Activated B cell treated with CpG ODN at 0.5 μM for 24 hours (primary cell): Measurements from ENCODE around the gene RAB3IL1. TPM values are rescaled to one million over a fixed set of nuclear protein-coding genes. Genes with fewer than 3 reads are reported as not detected.

ENCODE experiments used
- ATAC-seq: fragments of 200-7000 bp; cut with Tn5 transposase; one replicate; pipeline ENCODE4 v1.10.0; 2021; ENCODE audit warnings: low read depth, mild to moderate bottlenecking, moderate library complexity
- CTCF ChIA-PET: fragments of 350-600 bp; sonication (Branson Sonifier 250); formaldehyde crosslinking; loops from one replicate; lab custom pipeline; 2021; ENCODE audit warnings: antibody characterized with exemption; lab: Charles Lee
- POLR2A ChIA-PET: fragments of 350-600 bp; sonication (Branson Sonifier 250); formaldehyde crosslinking; loops from one replicate; lab custom pipeline; 2021; ENCODE audit warnings: antibody characterized with exemption; lab: Charles Lee
- DNase-seq: peaks from one replicate; pipeline ENCODE4 v3.0.0; 2022
- H3K27ac Mint-ChIP-seq: one replicate; pipeline ENCODE4 v1.8.0; 2020; ENCODE audit warnings: mixed read lengths
- H3K27me3 Mint-ChIP-seq: one replicate; pipeline ENCODE4 v1.8.0; 2021; ENCODE audit warnings: mixed read lengths
- H3K36me3 Mint-ChIP-seq: one replicate; pipeline ENCODE4 v1.8.0; 2021; ENCODE audit warnings: low read depth, mixed read lengths
- H3K4me1 Mint-ChIP-seq: one replicate; pipeline ENCODE4 v1.8.0; 2021; ENCODE audit warnings: mixed read lengths
- H3K4me3 Mint-ChIP-seq: one replicate; pipeline ENCODE4 v1.8.0; 2020; ENCODE audit warnings: mild to moderate bottlenecking, mixed read lengths
- H3K9me3 Mint-ChIP-seq: one replicate; pipeline ENCODE4 v1.8.0; 2020; ENCODE audit warnings: mixed read lengths
- CTCF ChIP-seq: fragments of 200-600 bp; IDR thresholded peaks from one replicate; pipeline ENCODE4 v1.8.0; 2022; ENCODE audit warnings: antibody characterized with exemption, mild to moderate bottlenecking
- intact Hi-C: fragments of 100-400 bp; cut with micrococcal nuclease; formaldehyde crosslinking; loops from one replicate; pipeline ENCODE4 v1.15.1; 2024
- total RNA-seq: library from RNA; stranded (reverse); gene quantifications from 2 replicates; pipeline ENCODE4 v1.2.3, GENCODE V29; 2022

Gene RAB3IL1
- total RNA-seq, 1 donor from 2014 or later, result not detected

GRCh38 chr11:61905067-61905696 lies 12.2 kb downstream of the RAB3IL1 start:
- ATAC-seq (no peak), DNase-seq (no peak)
- Mint-ChIP-seq H3K4me1 (no peaks in the 10 kb centered on the region), H3K36me3 (no peaks in the 10 kb centered on the region), H3K27me3 (no peaks in the 10 kb centered on the region), H3K9me3 (no peaks in the 10 kb centered on the region), H3K4me3 (no peak overlapping the region), H3K27ac (no peak overlapping the region)
- CTCF ChIA-PET, result interaction anchor here (16.5 kb wide), 1 partner anchor 175 kb away, joined by 298 read pairs; no protein-coding TSS in a partner anchor
- intact Hi-C loops, result no loop called here
- POLR2A ChIA-PET, result no interaction called here
- no peak for TF ChIP-seq CTCF

GRCh38 chr11:61904539-61905048 lies 12.8 kb downstream of the RAB3IL1 start:
- no peak for TF ChIP-seq CTCF
- ChIA-PET POLR2A (no interaction called here), CTCF (interaction anchor here (16.5 kb wide), 1 partner anchor 176 kb away, joined by 298 read pairs; no protein-coding TSS in a partner anchor)
- Mint-ChIP-seq H3K4me3 (no peak overlapping the region), H3K36me3 (no peaks in the 10 kb centered on the region), H3K4me1 (no peaks in the 10 kb centered on the region), H3K9me3 (no peaks in the 10 kb centered on the region), H3K27me3 (no peaks in the 10 kb centered on the region), H3K27ac (no peak overlapping the region)
- intact Hi-C loops, result no loop called here
- ATAC-seq (no peak), DNase-seq (no peak)

- intact Hi-C loops, result no loop called here
- POLR2A ChIA-PET, result no interaction called here
- H3K27me3 Mint-ChIP-seq, result no peaks in the 10 kb centered on the region
- no peak for ATAC-seq
- H3K36me3 Mint-ChIP-seq, result no peaks in the 10 kb centered on the region
- H3K9me3 Mint-ChIP-seq, result no peaks in the 10 kb centered on the region
- no peak for DNase-seq
- no peak overlapping the region for H3K27ac Mint-ChIP-seq
- H3K4me3 Mint-ChIP-seq, result no peak overlapping the region
- CTCF ChIA-PET, result interaction anchor here (16.5 kb wide), 1 partner anchor 176 kb away, joined by 298 read pairs; no protein-coding TSS in a partner anchor
- H3K4me1 Mint-ChIP-seq, result peaks cover 7% of the 10 kb centered on the region
- no peak for TF ChIP-seq CTCF
These were observed 13.5 kb downstream of the RAB3IL1 start for GRCh38 chr11:61903845-61904244.

- TF ChIP-seq CTCF, result no peak
- ChIA-PET CTCF (interaction anchor here (2.7 to 16.5 kb wide), 2 partner anchors 178 to 205 kb away, joined by 11 to 298 read pairs; no protein-coding TSS in a partner anchor), POLR2A (no interaction called here)
These were observed 15.1 kb downstream of the RAB3IL1 start for GRCh38 chr11:61902313-61902712.

GRCh38 chr11:61901397-61901796 lies 16.0 kb downstream of the RAB3IL1 start:
- Mint-ChIP-seq H3K27ac (no peak overlapping the region), H3K4me1 (peaks cover 20% of the 10 kb centered on the region), H3K36me3 (no peaks in the 10 kb centered on the region), H3K4me3 (no peak overlapping the region), H3K9me3 (no peaks in the 10 kb centered on the region), H3K27me3 (no peaks in the 10 kb centered on the region)
- intact Hi-C loops, result no loop called here
- ATAC-seq (no peak), DNase-seq (no peak)
- POLR2A ChIA-PET, result no interaction called here
- TF ChIP-seq CTCF, result no peak
- CTCF ChIA-PET, result interaction anchor here (2.7 to 16.5 kb wide), 4 partner anchors 19 to 206 kb away, joined by 11 to 298 read pairs (median 74); no protein-coding TSS in a partner anchor

More at GRCh38 chr11:61902313-61902712, 15.1 kb downstream of the RAB3IL1 start:
- no peak overlapping the region for H3K27ac Mint-ChIP-seq
- DNase-seq (no peak), ATAC-seq (no peak)
- no peaks in the 10 kb centered on the region for H3K36me3 Mint-ChIP-seq
- intact Hi-C loops, result no loop called here
- peaks cover 20% of the 10 kb centered on the region for H3K4me1 Mint-ChIP-seq
- H3K4me3 Mint-ChIP-seq, result no peak overlapping the region
- no peaks in the 10 kb centered on the region for H3K27me3 Mint-ChIP-seq
- H3K9me3 Mint-ChIP-seq, result no peaks in the 10 kb centered on the region
